ENCODE measurements around the gene ABCB11.

DNA sequence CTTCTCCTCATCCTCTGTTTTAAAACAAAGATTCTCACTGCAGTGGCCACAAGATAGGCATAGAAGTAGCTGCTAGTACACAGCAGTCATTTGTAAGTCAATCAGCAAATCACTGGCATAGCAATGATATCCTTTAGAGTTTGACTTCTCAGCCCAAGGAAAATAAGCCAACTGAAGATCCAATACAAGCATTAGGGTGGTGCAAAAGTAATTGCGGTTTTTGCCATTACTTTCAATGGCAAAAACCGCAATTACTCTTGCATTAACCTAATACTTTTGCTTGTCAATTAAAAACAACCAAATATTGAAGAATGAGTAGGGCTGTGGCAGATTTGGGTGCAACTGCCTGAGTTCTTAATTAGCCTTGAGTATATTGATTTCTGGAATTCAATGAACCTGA is 127.2 kb downstream of the ABCB11 start:
- TF ChIP-seq FOXM1 (IDR thresholded peaks at IDR 0.05; ENCODE audit: borderline replicate concordance) (no peak), L3MBTL2 (conservative IDR thresholded peaks at IDR 0.05) (no peak), BHLHE40 (IDR thresholded peaks at IDR 0.05; ENCODE audit: borderline replicate concordance) (no peak), ARNT (IDR thresholded peaks at IDR 0.05) (no peak), HDGF (IDR thresholded peaks at IDR 0.05; ENCODE audit: borderline replicate concordance) (no peak), SUZ12 (IDR thresholded peaks at IDR 0.05) (no peak), TARDBP (IDR thresholded peaks at IDR 0.05) (no peak), FOXA1 (IDR thresholded peaks at IDR 0.05) (no peak), SP1 (IDR thresholded peaks at IDR 0.05) (no peak), FOXK2 (IDR thresholded peaks at IDR 0.05) (no peak), CTBP1 (IDR thresholded peaks at IDR 0.05; ENCODE audit: borderline replicate concordance) (no peak)
- TF ChIP-seq, protein P1, sequence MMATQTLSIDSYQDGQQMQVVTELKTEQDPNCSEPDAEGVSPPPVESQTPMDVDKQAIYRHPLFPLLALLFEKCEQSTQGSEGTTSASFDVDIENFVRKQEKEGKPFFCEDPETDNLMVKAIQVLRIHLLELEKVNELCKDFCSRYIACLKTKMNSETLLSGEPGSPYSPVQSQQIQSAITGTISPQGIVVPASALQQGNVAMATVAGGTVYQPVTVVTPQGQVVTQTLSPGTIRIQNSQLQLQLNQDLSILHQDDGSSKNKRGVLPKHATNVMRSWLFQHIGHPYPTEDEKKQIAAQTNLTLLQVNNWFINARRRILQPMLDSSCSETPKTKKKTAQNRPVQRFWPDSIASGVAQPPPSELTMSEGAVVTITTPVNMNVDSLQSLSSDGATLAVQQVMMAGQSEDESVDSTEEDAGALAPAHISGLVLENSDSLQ (IDR thresholded peaks at IDR 0.05) = no peak

Data from HEK293T (cell line).